ENCODE measurements around the gene PRKG1.

PRKG1 gene

DNA sequence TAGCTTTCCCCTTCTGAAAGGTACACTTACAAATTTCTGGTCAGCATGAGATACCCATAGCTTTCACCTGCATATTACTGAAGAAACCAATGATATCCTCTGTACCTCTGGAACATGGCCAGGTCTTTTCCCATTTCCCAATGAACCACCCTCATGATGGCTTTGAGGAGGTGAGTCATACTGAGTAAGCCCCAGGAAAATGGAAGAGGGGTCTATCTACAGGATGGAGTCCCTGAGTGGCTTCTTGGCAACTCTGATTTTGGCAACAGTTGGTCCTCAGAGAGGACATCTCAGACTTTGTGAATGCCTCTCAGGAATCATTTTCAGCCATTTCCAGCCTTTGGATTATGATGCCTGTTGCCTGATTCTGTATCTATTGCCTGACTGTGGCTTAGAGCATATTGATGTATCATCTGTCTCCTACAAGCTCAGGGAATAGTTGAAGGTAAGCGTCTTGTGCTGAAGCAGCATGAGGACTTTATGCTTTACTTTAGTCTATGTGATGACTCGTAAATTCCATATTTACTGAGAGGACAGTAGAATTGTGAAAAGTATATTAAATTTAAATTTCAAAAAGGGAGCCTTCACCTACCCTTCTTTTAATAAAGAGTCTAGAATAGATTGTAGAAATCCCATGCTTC is 1155.1 kb downstream of the PRKG1 start:
- no peak for TF ChIP-seq TAF1 (IDR thresholded peaks at IDR 0.05; ENCODE audit: borderline replicate concordance, insufficient read depth, low read length)
- TF ChIP-seq FOXP2 (optimal IDR thresholded peaks at IDR 0.05; ENCODE audit: borderline replicate concordance, extremely low read depth, extremely low read length, insufficient read depth): no peak
- TF ChIP-seq, protein P1, sequence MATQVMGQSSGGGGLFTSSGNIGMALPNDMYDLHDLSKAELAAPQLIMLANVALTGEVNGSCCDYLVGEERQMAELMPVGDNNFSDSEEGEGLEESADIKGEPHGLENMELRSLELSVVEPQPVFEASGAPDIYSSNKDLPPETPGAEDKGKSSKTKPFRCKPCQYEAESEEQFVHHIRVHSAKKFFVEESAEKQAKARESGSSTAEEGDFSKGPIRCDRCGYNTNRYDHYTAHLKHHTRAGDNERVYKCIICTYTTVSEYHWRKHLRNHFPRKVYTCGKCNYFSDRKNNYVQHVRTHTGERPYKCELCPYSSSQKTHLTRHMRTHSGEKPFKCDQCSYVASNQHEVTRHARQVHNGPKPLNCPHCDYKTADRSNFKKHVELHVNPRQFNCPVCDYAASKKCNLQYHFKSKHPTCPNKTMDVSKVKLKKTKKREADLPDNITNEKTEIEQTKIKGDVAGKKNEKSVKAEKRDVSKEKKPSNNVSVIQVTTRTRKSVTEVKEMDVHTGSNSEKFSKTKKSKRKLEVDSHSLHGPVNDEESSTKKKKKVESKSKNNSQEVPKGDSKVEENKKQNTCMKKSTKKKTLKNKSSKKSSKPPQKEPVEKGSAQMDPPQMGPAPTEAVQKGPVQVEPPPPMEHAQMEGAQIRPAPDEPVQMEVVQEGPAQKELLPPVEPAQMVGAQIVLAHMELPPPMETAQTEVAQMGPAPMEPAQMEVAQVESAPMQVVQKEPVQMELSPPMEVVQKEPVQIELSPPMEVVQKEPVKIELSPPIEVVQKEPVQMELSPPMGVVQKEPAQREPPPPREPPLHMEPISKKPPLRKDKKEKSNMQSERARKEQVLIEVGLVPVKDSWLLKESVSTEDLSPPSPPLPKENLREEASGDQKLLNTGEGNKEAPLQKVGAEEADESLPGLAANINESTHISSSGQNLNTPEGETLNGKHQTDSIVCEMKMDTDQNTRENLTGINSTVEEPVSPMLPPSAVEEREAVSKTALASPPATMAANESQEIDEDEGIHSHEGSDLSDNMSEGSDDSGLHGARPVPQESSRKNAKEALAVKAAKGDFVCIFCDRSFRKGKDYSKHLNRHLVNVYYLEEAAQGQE (IDR thresholded peaks at IDR 0.05; ENCODE audit: insufficient read depth in 1 of 2, low read depth in 2 of 2, low read length in 2 of 2): no peak
- TF ChIP-seq POLR2AphosphoS5 (IDR thresholded peaks at IDR 0.05; ENCODE audit: low read depth, low read length): no peak
- no peak for TF ChIP-seq SIN3A (IDR thresholded peaks at IDR 0.05; ENCODE audit: borderline replicate concordance, insufficient read depth, low read length)

DNA sequence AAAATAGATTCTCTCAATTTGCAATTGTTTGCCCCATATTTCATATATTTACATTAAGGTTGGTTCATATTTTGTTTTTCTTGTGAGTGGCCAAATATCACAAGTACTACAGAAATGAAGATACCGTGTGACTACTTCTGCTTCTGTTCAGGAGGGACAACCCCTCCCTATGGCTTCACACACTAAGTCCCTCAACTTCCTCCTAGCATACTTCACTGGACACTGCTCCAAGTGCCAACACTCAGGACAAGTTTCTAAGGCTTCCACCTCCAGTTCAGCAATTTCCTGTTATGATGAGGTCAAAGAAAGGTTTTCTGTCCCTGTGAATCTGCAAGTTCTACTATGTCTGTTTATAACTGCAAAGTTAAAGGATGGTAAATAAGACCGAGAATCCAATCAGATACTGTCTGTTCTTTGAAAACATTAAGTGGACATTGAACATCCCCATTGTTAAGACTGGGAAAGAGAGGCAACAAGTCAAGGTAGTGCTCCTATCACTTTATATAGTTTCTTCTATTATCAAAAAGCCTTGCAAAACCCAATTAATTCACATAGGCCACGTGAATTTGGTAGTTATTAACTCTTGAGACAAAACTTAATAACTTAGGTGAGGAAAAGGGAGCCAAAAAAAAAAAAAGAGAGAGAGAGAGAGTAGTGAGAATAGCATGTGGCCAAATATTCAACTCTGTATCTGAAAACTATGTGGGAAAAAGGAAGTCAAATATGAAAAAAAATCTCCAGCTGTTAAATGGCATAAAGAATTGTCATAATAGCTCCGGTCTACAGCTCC is 1158.5 kb downstream of the PRKG1 start:
- TF ChIP-seq POLR2AphosphoS5 (IDR thresholded peaks at IDR 0.05; ENCODE audit: low read depth, low read length) (no peak), SIN3A (IDR thresholded peaks at IDR 0.05; ENCODE audit: borderline replicate concordance, insufficient read depth, low read length) (no peak), TAF1 (IDR thresholded peaks at IDR 0.05; ENCODE audit: borderline replicate concordance, insufficient read depth, low read length) (no peak), FOXP2 (optimal IDR thresholded peaks at IDR 0.05; ENCODE audit: borderline replicate concordance, extremely low read depth, extremely low read length, insufficient read depth) (no peak)
- TF ChIP-seq, protein P1 (IDR thresholded peaks at IDR 0.05; ENCODE audit: insufficient read depth in 1 of 2, low read depth in 2 of 2, low read length in 2 of 2): no peak

- no peak for TF ChIP-seq TAF1 (IDR thresholded peaks at IDR 0.05; ENCODE audit: borderline replicate concordance, insufficient read depth, low read length)
Measured at GRCh38 chr10:52239771-52240170, 1165.5 kb downstream of the PRKG1 start.

DNA sequence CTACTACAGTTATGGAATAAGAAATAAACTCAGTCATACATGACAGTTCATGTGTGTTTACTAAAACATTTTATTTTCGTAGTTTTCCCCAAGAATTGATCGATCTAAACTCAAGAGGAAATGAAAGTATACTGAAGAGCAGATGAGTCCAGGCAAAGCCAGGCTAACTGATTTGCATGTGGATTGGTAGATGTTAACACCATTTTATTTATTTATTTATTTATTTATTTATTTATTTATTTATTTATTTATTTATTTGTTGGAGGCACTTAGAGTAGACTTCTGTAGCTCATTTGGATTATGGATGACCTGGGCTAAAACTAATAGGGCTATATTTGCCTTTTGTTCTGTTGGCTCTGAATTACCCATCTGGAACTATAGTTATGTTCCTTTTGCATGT is 1171.3 kb downstream of the PRKG1 start:
- TF ChIP-seq FOXP2 (optimal IDR thresholded peaks at IDR 0.05; ENCODE audit: borderline replicate concordance, extremely low read depth, extremely low read length, insufficient read depth): no peak
- no peak for TF ChIP-seq SIN3A (IDR thresholded peaks at IDR 0.05; ENCODE audit: borderline replicate concordance, insufficient read depth, low read length)
- TF ChIP-seq, protein P1 (IDR thresholded peaks at IDR 0.05; ENCODE audit: insufficient read depth in 1 of 2, low read depth in 2 of 2, low read length in 2 of 2): no peak
- TF ChIP-seq TAF1 (IDR thresholded peaks at IDR 0.05; ENCODE audit: borderline replicate concordance, insufficient read depth, low read length): no peak

GRCh38 chr10:52248697-52249306 is 1174.5 kb downstream of the PRKG1 start:
- TF ChIP-seq POLR2AphosphoS5 (IDR thresholded peaks at IDR 0.05; ENCODE audit: low read depth, low read length) (no peak), TAF1 (IDR thresholded peaks at IDR 0.05; ENCODE audit: borderline replicate concordance, insufficient read depth, low read length) (no peak), FOXP2 (optimal IDR thresholded peaks at IDR 0.05; ENCODE audit: borderline replicate concordance, extremely low read depth, extremely low read length, insufficient read depth) (no peak), SIN3A (IDR thresholded peaks at IDR 0.05; ENCODE audit: borderline replicate concordance, insufficient read depth, low read length) (no peak)
- TF ChIP-seq, protein P1 (IDR thresholded peaks at IDR 0.05; ENCODE audit: insufficient read depth in 1 of 2, low read depth in 2 of 2, low read length in 2 of 2): no peak
